Right atrium auricular region (tissue), 2 donors: Measurements from ENCODE around the gene ZBTB7C. TPM values are rescaled to one million over a fixed set of nuclear protein-coding genes. Genes with fewer than 3 reads are reported as not detected.

ENCODE experiments used
- DNase-seq: peaks from one replicate; pipeline ENCODE4 v3.0.0-alpha.2; 2019; ENCODE audit warnings: low spot score
- H3K27ac ChIP-seq, 2 donors: fragments of 200-600 bp; sonication (generic); 1 replicate in 1 of 2; 2 replicates in 1 of 2; pipeline ENCODE4 v1.5.1; 2016 to 2019
- H3K27me3 ChIP-seq, 2 donors: fragments of 200-600 bp; sonication (generic); one replicate each; pipeline versions ENCODE4 v1.5.1 to v1.6.0; 2017 to 2019
- H3K36me3 ChIP-seq: fragments of 200-600 bp; sonication (generic); one replicate; pipeline ENCODE4 v1.5.1; 2016
- H3K4me1 ChIP-seq, 2 donors: fragments of 200-600 bp; sonication (generic); one replicate each; pipeline versions ENCODE4 v1.5.1 to v1.6.0; 2017 to 2019
- H3K4me3 ChIP-seq, 2 donors: fragments of 200-600 bp; sonication (generic); 1 replicate in 1 of 2; 2 replicates in 1 of 2; pipeline ENCODE4 v1.5.1; 2017 to 2019; ENCODE audit warnings: mild to moderate bottlenecking in 1 of 2, moderate library complexity in 1 of 2
- H3K9me3 ChIP-seq, 2 donors: fragments of 200-600 bp; sonication (generic); one replicate each; pipeline ENCODE4 v1.5.1; 2019
- CTCF ChIP-seq, 2 donors: fragments of 200-600 bp; sonication (generic); IDR thresholded peaks; one replicate each; pipeline ENCODE4 v1.5.1; 2019; ENCODE audit warnings: antibody characterized with exemption in 2 of 2
- total RNA-seq, 2 donors: library from RNA; depleted of rRNA; stranded (reverse); fragments of >200 nt; gene quantifications; one replicate each; pipeline ENCODE4 v1.1.0, GENCODE V29; 2016

ZBTB7C gene
- total RNA-seq, 2 donors from 2014 or later = 1.8 to 7.7 TPM

- H3K27ac ChIP-seq = no peak overlapping the region
- no peaks in the 10 kb centered on the region for H3K36me3 ChIP-seq
- peaks cover 0 to 18% of the 10 kb centered on the region in 2 donors for H3K4me1 ChIP-seq
- no peak for DNase-seq
- H3K9me3 ChIP-seq = no peaks in the 10 kb centered on the region
- no peak overlapping the region for H3K4me3 ChIP-seq
- H3K27me3 ChIP-seq = no peaks in the 10 kb centered on the region
- no peak for TF ChIP-seq CTCF (IDR thresholded peaks at IDR 0.05)
These were observed 43.7 kb upstream of the ZBTB7C start for GRCh38 chr18:48452861-48453323.

DNA sequence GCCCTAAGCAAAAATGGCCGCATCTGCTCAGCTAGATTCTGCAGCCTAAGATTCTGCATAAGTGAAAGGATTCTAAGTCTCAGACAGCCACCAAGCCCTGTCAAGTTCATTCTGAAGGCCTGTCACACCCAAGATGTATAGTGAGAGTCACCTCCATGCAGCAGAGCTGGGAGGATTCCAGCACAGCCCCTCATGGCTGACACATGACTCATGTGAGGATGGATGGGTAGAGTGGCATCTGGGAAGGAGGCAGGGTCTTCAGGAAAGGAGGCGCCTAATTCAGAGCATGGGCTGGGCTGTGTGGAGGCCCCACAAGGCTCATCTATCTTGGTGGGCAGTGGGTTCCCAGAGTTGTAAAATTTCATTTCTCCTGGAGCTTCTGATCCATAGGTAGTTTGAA, 41.5 kb upstream of the ZBTB7C start:
- TF ChIP-seq CTCF (IDR thresholded peaks at IDR 0.05) = no peak
- Histone ChIP-seq H3K36me3 (no peaks in the 10 kb centered on the region), H3K4me3 (no peak overlapping the region), H3K9me3 (no peaks in the 10 kb centered on the region), H3K27me3 (no peaks in the 10 kb centered on the region), H3K27ac (no peak overlapping the region), H3K4me1 (peaks cover 0 to 27% of the 10 kb centered on the region in 2 donors)
- no peak for DNase-seq

DNA sequence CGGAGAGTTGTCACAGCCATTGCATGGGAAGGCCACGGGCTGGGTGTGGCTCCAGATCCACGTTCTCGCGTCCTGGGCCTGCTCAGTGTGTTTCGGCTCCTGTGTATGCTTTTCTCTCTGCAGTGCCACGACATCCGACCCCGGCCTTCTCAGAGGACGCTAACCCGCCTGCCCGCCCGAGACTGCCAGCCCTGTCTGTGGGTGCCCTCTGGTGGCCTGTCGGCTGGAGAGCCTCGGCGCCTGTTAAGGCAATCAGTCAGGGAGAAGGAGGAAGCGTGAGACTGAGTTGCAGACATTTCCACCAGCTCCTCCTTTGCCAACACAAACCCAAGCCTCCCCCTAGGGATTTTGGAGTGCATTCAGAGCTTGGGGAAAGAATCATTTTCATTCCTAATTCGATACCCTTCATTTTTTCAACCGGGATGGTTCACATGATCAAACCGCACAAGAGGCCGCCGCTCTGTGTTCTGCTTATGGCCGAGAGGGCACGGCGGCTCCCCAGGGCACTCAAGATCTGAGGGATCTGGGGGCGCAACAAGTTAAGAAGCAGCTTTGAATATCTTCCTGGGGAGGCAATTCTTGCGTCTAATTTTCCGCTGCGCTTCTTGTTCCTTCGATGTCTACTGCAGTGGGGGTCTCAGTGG, 37.5 kb upstream of the ZBTB7C start:
- no peaks in the 10 kb centered on the region for H3K9me3 ChIP-seq
- H3K4me1 ChIP-seq = peaks cover 0 to 22% of the 10 kb centered on the region in 2 donors
- no peak overlapping the region for H3K27ac ChIP-seq
- DNase-seq = peak; percentile 90
- no peaks in the 10 kb centered on the region for H3K27me3 ChIP-seq
- TF ChIP-seq CTCF (IDR thresholded peaks at IDR 0.05) = peak; percentile 72 to 92
- no peaks in the 10 kb centered on the region for H3K36me3 ChIP-seq
- H3K4me3 ChIP-seq = no peak overlapping the region

- Histone ChIP-seq H3K27ac (no peak overlapping the region), H3K27me3 (no peaks in the 10 kb centered on the region), H3K4me3 (no peak overlapping the region), H3K9me3 (no peaks in the 10 kb centered on the region), H3K4me1 (peaks cover 0 to 34% of the 10 kb centered on the region in 2 donors), H3K36me3 (no peaks in the 10 kb centered on the region)
- peak; percentile 75 to 87 for TF ChIP-seq CTCF (IDR thresholded peaks at IDR 0.05)
- DNase-seq = peak; percentile 88
These were observed 36.4 kb upstream of the ZBTB7C start for GRCh38 chr18:48445540-48445939.

- no peak for TF ChIP-seq CTCF (IDR thresholded peaks at IDR 0.05)
- DNase-seq = no peak
- no peaks in the 10 kb centered on the region for H3K27me3 ChIP-seq
- H3K27ac ChIP-seq = no peak overlapping the region
- no peak overlapping the region for H3K4me3 ChIP-seq
- no peaks in the 10 kb centered on the region for H3K36me3 ChIP-seq
- H3K4me1 ChIP-seq = peaks cover 0 to 34% of the 10 kb centered on the region in 2 donors
- H3K9me3 ChIP-seq = no peaks in the 10 kb centered on the region
These were observed 33.6 kb upstream of the ZBTB7C start for GRCh38 chr18:48442761-48443160.
